ENCODE results near the gene REEP1. TPM values are rescaled to one million over a fixed set of nuclear protein-coding genes. Genes with fewer than 3 reads are reported as not detected.

The REEP1 gene
- total and polyA plus RNA-seq, 2 of the 4 experiments (the other 2 are of a cell fraction), result under 0.01 to 0.03 TPM

GRCh38 chr2:86292571-86293515 is 44.6 kb downstream of the REEP1 start:
- no peak overlapping the region for H2AFZ ChIP-seq (replicated peaks; ENCODE audit: low read length, poor library complexity)
- H3K14ac ChIP-seq (replicated peaks; ENCODE audit: low read depth, low read length), result no peak overlapping the region
- in situ Hi-C loops (cut with MboI; ENCODE audit: low sequenced_read_pairs) (no loop called here), dilution Hi-C loops (cut with HindIII; ENCODE audit: low sequenced_read_pairs, unreplicated experiment) (no loop called here), intact Hi-C loops (cut with micrococcal nuclease) (no loop called here)
- no peak overlapping the region for H2BK5ac ChIP-seq (ENCODE audit: low read depth, low read length, poor library complexity, severe bottlenecking)
- ATAC-seq (ENCODE audit: low read depth) (no peak), DNase-seq (no peak)
- no peak overlapping the region for H3K56ac ChIP-seq (ENCODE audit: extremely low read depth, insufficient read depth, low read length)
- no peaks in the 10 kb centered on the region for H3K79me1 ChIP-seq (ENCODE audit: low read depth in 1 of 2, low read length in 2 of 2)
- no peaks in the 10 kb centered on the region for H3K9me3 ChIP-seq (ENCODE audit: control insufficient read depth, insufficient read depth, low read length)
- no peak overlapping the region for H2BK15ac ChIP-seq (ENCODE audit: low read depth, low read length)
- no peak overlapping the region for H2AK5ac ChIP-seq (ENCODE audit: low read depth, low read length)
- no peaks in the 10 kb centered on the region for H3K36me3 ChIP-seq (ENCODE audit: control insufficient read depth, insufficient read depth, low read length)
- TF ChIP-seq RCOR1 (IDR thresholded peaks at IDR 0.05; ENCODE audit: insufficient replicate concordance, low read length) (no peak), CEBPB (IDR thresholded peaks at IDR 0.05; ENCODE audit: low read depth, low read length) (no peak), MXI1 (IDR thresholded peaks at IDR 0.05; ENCODE audit: borderline replicate concordance, low read depth, low read length) (no peak), NFE2L2 (IDR thresholded peaks at IDR 0.05; ENCODE audit: low read depth, low read length) (no peak)
- TF ChIP-seq, protein P1, sequence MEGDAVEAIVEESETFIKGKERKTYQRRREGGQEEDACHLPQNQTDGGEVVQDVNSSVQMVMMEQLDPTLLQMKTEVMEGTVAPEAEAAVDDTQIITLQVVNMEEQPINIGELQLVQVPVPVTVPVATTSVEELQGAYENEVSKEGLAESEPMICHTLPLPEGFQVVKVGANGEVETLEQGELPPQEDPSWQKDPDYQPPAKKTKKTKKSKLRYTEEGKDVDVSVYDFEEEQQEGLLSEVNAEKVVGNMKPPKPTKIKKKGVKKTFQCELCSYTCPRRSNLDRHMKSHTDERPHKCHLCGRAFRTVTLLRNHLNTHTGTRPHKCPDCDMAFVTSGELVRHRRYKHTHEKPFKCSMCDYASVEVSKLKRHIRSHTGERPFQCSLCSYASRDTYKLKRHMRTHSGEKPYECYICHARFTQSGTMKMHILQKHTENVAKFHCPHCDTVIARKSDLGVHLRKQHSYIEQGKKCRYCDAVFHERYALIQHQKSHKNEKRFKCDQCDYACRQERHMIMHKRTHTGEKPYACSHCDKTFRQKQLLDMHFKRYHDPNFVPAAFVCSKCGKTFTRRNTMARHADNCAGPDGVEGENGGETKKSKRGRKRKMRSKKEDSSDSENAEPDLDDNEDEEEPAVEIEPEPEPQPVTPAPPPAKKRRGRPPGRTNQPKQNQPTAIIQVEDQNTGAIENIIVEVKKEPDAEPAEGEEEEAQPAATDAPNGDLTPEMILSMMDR (conservative IDR thresholded peaks at IDR 0.05; ENCODE audit: low read depth, low read length), result no peak
- TF ChIP-seq, protein P2, sequence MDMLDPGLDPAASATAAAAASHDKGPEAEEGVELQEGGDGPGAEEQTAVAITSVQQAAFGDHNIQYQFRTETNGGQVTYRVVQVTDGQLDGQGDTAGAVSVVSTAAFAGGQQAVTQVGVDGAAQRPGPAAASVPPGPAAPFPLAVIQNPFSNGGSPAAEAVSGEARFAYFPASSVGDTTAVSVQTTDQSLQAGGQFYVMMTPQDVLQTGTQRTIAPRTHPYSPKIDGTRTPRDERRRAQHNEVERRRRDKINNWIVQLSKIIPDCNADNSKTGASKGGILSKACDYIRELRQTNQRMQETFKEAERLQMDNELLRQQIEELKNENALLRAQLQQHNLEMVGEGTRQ (IDR thresholded peaks at IDR 0.05; ENCODE audit: low read depth, low read length), result no peak
- H3K4me1 ChIP-seq (ENCODE audit: control insufficient read depth, insufficient read depth, low read length), result no peaks in the 10 kb centered on the region
- H3K9ac ChIP-seq (ENCODE audit: low read depth, low read length), result no peak overlapping the region
- no peaks in the 10 kb centered on the region for H3K9me1 ChIP-seq (ENCODE audit: insufficient read depth, low read length)
- H4K5ac ChIP-seq (ENCODE audit: low read depth, low read length), result no peak overlapping the region
- peaks cover 16% of the 10 kb centered on the region for H3K27me3 ChIP-seq (ENCODE audit: control insufficient read depth, insufficient read depth, low read length)
- no peak overlapping the region for H4K91ac ChIP-seq (ENCODE audit: insufficient read depth, low read depth, low read length)
- H3K23ac ChIP-seq (ENCODE audit: low read depth, low read length), result no peak overlapping the region
- BruUV-seq (replicated peaks), result no TSS peak
- no peak overlapping the region for H3K18ac ChIP-seq (ENCODE audit: low read depth, low read length)
- POLR2A ChIA-PET (ENCODE audit: unreplicated experiment), result no interaction called here
- H2BK120ac ChIP-seq (ENCODE audit: low read depth, low read length), result no peak overlapping the region
- no peak overlapping the region for H3K4me3 ChIP-seq (ENCODE audit: insufficient read depth, low read depth, low read length)
- no peak overlapping the region for H3K4ac ChIP-seq (ENCODE audit: low read depth, low read length)
- H3K27ac ChIP-seq (ENCODE audit: insufficient read depth, low read length), result no peak overlapping the region
- CTCF ChIA-PET, result no interaction called here
- no peak overlapping the region for H3K4me2 ChIP-seq (ENCODE audit: low read depth, low read length)
- H4K20me1 ChIP-seq (ENCODE audit: insufficient read depth, low read length), result no peaks in the 10 kb centered on the region
- no peak overlapping the region for H2AK9ac ChIP-seq (replicated peaks; ENCODE audit: low read depth, low read length, poor library complexity)
- 55% methylated on average over 4 of the region's 7 CpGs; no CpG with 5 or more reads in 1 of the 2 experiments for WGBS, 2 experiments (ENCODE audit: extremely low coverage in 2 of 2, insufficient read length in 1 of 2)
- no peak overlapping the region for H2BK20ac ChIP-seq (ENCODE audit: low read depth, low read length)
- H4K8ac ChIP-seq (ENCODE audit: low read depth in 2 of 2, low read length in 2 of 2), result no peak overlapping the region

All from IMR-90 (cell line).